Type B pancreatic cell (in vitro differentiated cells): Measurements from ENCODE around the gene FAM180A. TPM values are rescaled to one million over a fixed set of nuclear protein-coding genes. Genes with fewer than 3 reads are reported as not detected.

Experiments
- DNase-seq: peaks from one replicate; pipeline ENCODE4 v3.0.0; 2021; ENCODE audit warnings: mixed read lengths; ENCODE audit not compliant: unreplicated experiment; ENCODE audit errors: extremely low spot score
- H3K27ac Mint-ChIP-seq: 2 replicates; pipeline ENCODE4 v1.8.0; 2021; ENCODE audit warnings: mild to moderate bottlenecking, mixed read lengths
- H3K27me3 Mint-ChIP-seq: 2 replicates; pipeline ENCODE4 v1.8.0; 2021; ENCODE audit warnings: mixed read lengths
- H3K36me3 Mint-ChIP-seq: 2 replicates; pipeline ENCODE4 v1.8.0; 2021; ENCODE audit warnings: mixed read lengths
- H3K4me1 Mint-ChIP-seq: one replicate; pipeline ENCODE4 v1.8.0; 2021; ENCODE audit warnings: mixed read lengths; ENCODE audit not compliant: unreplicated experiment
- H3K4me3 Mint-ChIP-seq: 2 replicates; pipeline ENCODE4 v1.8.0; 2021; ENCODE audit warnings: mild to moderate bottlenecking, mixed read lengths
- H3K9me3 Mint-ChIP-seq: 2 replicates; pipeline ENCODE4 v1.8.0; 2021; ENCODE audit warnings: mixed read lengths
- CTCF ChIP-seq: fragments of 200-600 bp; sonication (generic); conservative IDR thresholded peaks from 2 replicates; pipeline ENCODE4 v1.5.0; 2021; ENCODE audit warnings: antibody characterized with exemption, mild to moderate bottlenecking
- total RNA-seq: library from RNA; stranded (reverse); gene quantifications from 2 replicates; pipeline ENCODE4 v1.2.1, GENCODE V29; 2021; ENCODE audit warnings: low replicate concordance

FAM180A gene
- total RNA-seq, 1 donor from 2014 or later, result not detected

DNA sequence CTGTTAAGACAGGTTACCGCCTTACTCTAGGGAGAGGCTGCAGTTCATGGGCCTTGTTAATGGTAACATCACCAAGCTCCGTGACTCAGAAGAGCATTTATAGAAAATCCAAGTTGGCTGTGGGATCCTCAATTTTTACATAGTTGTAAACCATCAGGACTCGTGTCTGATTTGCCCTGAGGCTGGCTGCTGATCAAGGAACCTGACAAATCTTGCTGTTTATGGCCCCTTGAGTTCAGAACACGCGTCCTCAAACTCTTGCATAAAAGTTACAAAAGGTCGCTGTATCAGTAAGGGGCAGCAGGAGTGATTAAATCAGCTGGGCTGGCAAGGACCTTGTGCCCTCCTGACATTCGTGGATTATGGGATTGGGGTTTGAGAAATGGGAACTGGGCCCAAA lies 25.2 kb downstream of the FAM180A start:
- no peak for DNase-seq
- peaks cover 30% of the 10 kb centered on the region for H3K4me1 Mint-ChIP-seq
- no peaks in the 10 kb centered on the region for H3K36me3 Mint-ChIP-seq

DNA sequence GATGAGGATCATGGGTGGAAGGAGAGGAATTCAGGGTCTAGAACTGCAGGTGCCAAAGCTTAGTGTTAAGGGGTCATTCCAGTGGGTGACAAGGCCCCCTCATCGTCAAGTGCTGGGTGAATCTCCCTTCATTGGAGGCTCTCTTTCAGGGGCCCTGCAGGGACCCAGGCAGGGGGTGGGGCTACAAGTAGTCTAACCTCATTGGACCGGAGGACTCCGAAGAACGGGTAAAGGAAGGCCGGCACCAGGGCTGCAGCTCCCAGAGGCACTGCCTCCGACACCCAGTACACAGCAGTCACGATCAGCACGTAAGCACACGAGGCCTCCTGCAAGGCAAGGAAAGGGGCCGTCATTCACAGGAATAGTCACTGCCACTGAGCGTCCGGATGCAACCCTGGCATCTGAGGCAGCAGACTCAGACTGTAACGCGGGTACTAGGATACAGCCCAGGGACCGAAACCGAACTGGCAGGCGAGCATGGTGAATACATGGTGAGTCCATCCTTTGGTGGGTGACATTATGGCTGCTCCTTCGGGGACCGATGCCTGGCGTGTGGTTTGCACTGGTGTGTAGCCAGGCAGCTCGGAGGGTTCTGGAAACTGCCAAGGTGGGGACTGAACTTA lies 27.3 kb downstream of the FAM180A start:
- no peak overlapping the region for H3K4me3 Mint-ChIP-seq
- H3K9me3 Mint-ChIP-seq, result no peaks in the 10 kb centered on the region
- H3K27ac Mint-ChIP-seq, result no peak overlapping the region
- peaks cover 11% of the 10 kb centered on the region for H3K27me3 Mint-ChIP-seq
- H3K4me1 Mint-ChIP-seq, result peaks cover 23% of the 10 kb centered on the region
- TF ChIP-seq CTCF, result no peak
- no peaks in the 10 kb centered on the region for H3K36me3 Mint-ChIP-seq
- no peak for DNase-seq

More for the DNA sequence above, 25.2 kb downstream of the FAM180A start:
- Mint-ChIP-seq H3K4me3 (no peak overlapping the region), H3K27me3 (peaks cover 13% of the 10 kb centered on the region), H3K9me3 (no peaks in the 10 kb centered on the region), H3K27ac (no peak overlapping the region)
- no peak for TF ChIP-seq CTCF

DNA sequence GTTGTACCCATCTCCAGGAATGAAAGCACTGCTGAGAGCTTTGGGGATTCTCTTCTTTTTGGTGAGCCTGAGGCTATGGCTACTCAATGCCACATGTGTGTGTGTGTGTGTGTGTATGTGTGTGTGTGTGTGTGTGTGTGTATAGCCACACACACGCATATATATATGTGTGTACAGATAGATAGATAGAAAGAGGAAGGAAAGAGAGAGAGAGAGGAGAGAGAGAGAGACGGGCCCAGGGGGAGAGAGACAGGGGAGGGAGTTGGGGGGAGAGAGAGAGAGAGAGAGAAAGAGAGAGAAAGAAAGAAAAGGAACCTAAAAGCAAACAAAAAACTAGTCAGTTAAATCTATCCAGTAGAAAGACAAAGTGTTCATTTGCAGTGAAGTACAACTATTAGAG lies 28.9 kb downstream of the FAM180A start:
- Mint-ChIP-seq H3K4me3 (no peak overlapping the region), H3K27ac (no peak overlapping the region), H3K27me3 (peaks cover 6% of the 10 kb centered on the region), H3K4me1 (peaks cover 17% of the 10 kb centered on the region), H3K36me3 (no peaks in the 10 kb centered on the region), H3K9me3 (no peaks in the 10 kb centered on the region)
- no peak for TF ChIP-seq CTCF
- DNase-seq, result no peak

DNA sequence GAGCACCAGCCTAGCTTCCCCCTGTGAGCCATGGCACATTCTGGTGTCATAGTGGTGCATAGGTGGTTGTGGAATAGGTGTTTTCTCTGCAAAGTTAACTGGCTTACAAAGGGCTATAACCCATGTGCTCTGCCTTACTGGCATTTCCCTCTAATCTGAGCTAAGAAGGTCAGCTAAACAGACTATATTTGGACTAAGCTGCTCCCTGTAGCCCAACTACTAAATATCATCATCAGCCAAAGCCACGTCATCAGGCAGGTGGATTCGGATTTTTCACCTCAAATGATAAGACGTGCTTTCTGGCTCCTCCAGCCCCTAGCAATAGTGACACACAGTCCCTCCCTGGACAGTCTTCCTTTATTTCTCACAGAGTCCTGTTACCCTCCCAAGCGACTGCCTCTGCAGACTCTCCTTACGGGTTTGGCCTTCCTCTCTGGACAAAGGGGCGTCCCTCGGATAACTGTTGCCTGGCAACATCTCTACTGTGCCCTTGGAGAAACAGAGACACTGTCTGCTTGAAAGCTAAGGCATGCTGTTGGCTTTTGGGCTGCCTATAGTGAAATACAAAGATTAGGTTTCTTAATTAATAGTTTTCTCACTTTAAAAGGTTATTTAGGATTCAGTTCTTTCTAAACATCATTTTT lies 29.7 kb downstream of the FAM180A start:
- Mint-ChIP-seq H3K27me3 (peaks cover 4% of the 10 kb centered on the region), H3K4me1 (peaks cover 17% of the 10 kb centered on the region), H3K27ac (no peak overlapping the region), H3K9me3 (no peaks in the 10 kb centered on the region), H3K36me3 (no peaks in the 10 kb centered on the region), H3K4me3 (no peak overlapping the region)
- DNase-seq, result no peak
- no peak for TF ChIP-seq CTCF

DNA sequence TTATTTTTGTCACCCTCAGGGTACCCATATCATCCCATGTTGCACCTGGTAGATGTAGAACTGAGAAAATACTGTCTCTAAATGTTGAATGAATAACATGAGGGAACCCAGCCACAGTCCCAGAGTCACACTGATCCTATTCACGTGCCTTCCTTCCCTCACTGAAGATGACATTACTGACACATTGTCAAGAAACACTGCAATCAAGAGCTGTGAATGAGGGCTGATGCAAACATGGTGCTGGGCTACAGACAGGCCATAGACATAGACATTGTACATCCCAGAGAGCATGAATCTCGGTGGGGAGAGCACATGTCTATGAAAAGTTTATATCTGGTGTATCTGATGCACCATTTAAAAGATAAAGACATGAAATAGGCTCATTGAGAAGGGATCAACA lies 30.4 kb downstream of the FAM180A start:
- no peak for DNase-seq
- no peak for TF ChIP-seq CTCF
- Mint-ChIP-seq H3K4me3 (no peak overlapping the region), H3K27me3 (peaks cover 3% of the 10 kb centered on the region), H3K4me1 (peaks cover 13% of the 10 kb centered on the region), H3K27ac (no peak overlapping the region), H3K9me3 (no peaks in the 10 kb centered on the region), H3K36me3 (no peaks in the 10 kb centered on the region)
